Uterus (tissue), 4 donors: ENCODE results near the gene LMOD3. TPM values are rescaled to one million over a fixed set of nuclear protein-coding genes. Genes with fewer than 3 reads are reported as not detected.

ENCODE experiments used
- DNase-seq, 2 donors: peaks; one replicate each; pipeline ENCODE4 v3.0.0-alpha.2; 2019 to 2020
- H3K27ac ChIP-seq, 2 donors: fragments of 200-600 bp; sonication (generic); 1 replicate in 1 of 2; 2 replicates in 1 of 2; pipeline ENCODE4 v1.5.1; 2016 to 2018
- H3K27me3 ChIP-seq, 2 donors: fragments of 200-600 bp; sonication (generic); one replicate each; pipeline ENCODE4 v1.5.1; 2018 to 2019; ENCODE audit warnings: control low read depth in 1 of 2
- H3K36me3 ChIP-seq, 2 donors: fragments of 200-600 bp; sonication (generic); one replicate each; pipeline ENCODE4 v1.5.1; 2019; ENCODE audit warnings: control low read depth in 1 of 2
- H3K4me1 ChIP-seq, 2 donors: fragments of 200-600 bp; sonication (generic); one replicate each; pipeline ENCODE4 v1.5.1; 2018 to 2019; ENCODE audit warnings: control low read depth in 1 of 2
- H3K4me3 ChIP-seq, 2 donors: fragments of 200-600 bp; sonication (generic); 1 replicate in 1 of 2; 2 replicates in 1 of 2; pipeline ENCODE4 v1.5.1; 2018 to 2019; ENCODE audit warnings: mild to moderate bottlenecking in 1 of 2
- H3K9me3 ChIP-seq, 2 donors: fragments of 200-600 bp; sonication (generic); one replicate each; pipeline ENCODE4 v1.5.1; 2019; ENCODE audit warnings: control low read depth in 1 of 2
- CTCF ChIP-seq, 4 experiments: fragments of 200-600 bp in 2 of 4; fragments of 450-650 bp in 2 of 4; sonication (generic) in 2 of 4; IDR thresholded peaks; one replicate each; pipeline ENCODE4 v1.5.1; 2016 to 2019; ENCODE audit warnings: antibody characterized with exemption in 4 of 4, mild to moderate bottlenecking in 2 of 4, moderate library complexity in 1 of 4
- POLR2A ChIP-seq, 2 donors: fragments of 450-650 bp; IDR thresholded peaks; one replicate each; pipeline ENCODE4 v1.6.1; 2016; ENCODE audit warnings: antibody characterized with exemption in 2 of 2, mild to moderate bottlenecking in 1 of 2, moderate library complexity in 1 of 2
- intact Hi-C: fragments of 100-400 bp; cut with DNase I; formaldehyde crosslinking; loops from one replicate; pipeline ENCODE4 v1.15.1; 2023; ENCODE audit warnings: low total_unique reads
- total RNA-seq, 4 donors: library from RNA; depleted of rRNA in 3 of 4; stranded (reverse); fragments of >200 nt in 3 of 4; gene quantifications; one replicate each; pipeline versions ENCODE4 v1.1.0 to v1.2.4, GENCODE V29; 2014 to 2023
- donor health status: DM: yes; HTN: yes; CAD: no.

Gene LMOD3
- total RNA-seq, 4 donors from 2014 or later: 0.24 TPM; not detected in 3

GRCh38 chr3:69072928-69073327, 49.5 kb downstream of the LMOD3 start:
- H3K9me3 ChIP-seq: no peaks in the 10 kb centered on the region
- peaks cover 0 to 4% of the 10 kb centered on the region in 2 donors for H3K4me1 ChIP-seq
- intact Hi-C loops: no loop called here
- no peak for DNase-seq
- H3K4me3 ChIP-seq: no peak overlapping the region
- H3K36me3 ChIP-seq: no peaks in the 10 kb centered on the region
- H3K27me3 ChIP-seq: no peaks in the 10 kb centered on the region
- TF ChIP-seq CTCF (IDR thresholded peaks at IDR 0.05): no peak
- TF ChIP-seq POLR2A (IDR thresholded peaks at IDR 0.05): no peak
- no peak overlapping the region for H3K27ac ChIP-seq

GRCh38 chr3:69066121-69066520, 56.3 kb downstream of the LMOD3 start:
- Histone ChIP-seq H3K36me3 (no peaks in the 10 kb centered on the region), H3K27me3 (no peaks in the 10 kb centered on the region), H3K9me3 (no peaks in the 10 kb centered on the region), H3K4me1 (no peaks in the 10 kb centered on the region), H3K4me3 (no peak overlapping the region), H3K27ac (no peak overlapping the region)
- intact Hi-C loops: no loop called here
- TF ChIP-seq POLR2A (IDR thresholded peaks at IDR 0.05): no peak
- TF ChIP-seq CTCF (IDR thresholded peaks at IDR 0.05): no peak
- DNase-seq: no peak

- intact Hi-C loops: no loop called here
- TF ChIP-seq CTCF (IDR thresholded peaks at IDR 0.05): no peak
- no peak for TF ChIP-seq POLR2A (IDR thresholded peaks at IDR 0.05)
- no peaks in the 10 kb centered on the region for H3K36me3 ChIP-seq
- H3K9me3 ChIP-seq: no peaks in the 10 kb centered on the region
- H3K4me1 ChIP-seq: no peaks in the 10 kb centered on the region
- no peak overlapping the region for H3K4me3 ChIP-seq
- no peak for DNase-seq
- H3K27ac ChIP-seq: no peak overlapping the region
- H3K27me3 ChIP-seq: no peaks in the 10 kb centered on the region
These were observed 57.0 kb downstream of the LMOD3 start for GRCh38 chr3:69065318-69065964.

- intact Hi-C loops: no loop called here
These were observed 58.8 kb downstream of the LMOD3 start for GRCh38 chr3:69063636-69064035.

GRCh38 chr3:69059688-69060087, 62.7 kb downstream of the LMOD3 start:
- H3K36me3 ChIP-seq: no peaks in the 10 kb centered on the region

More at GRCh38 chr3:69063636-69064035, 58.8 kb downstream of the LMOD3 start:
- no peaks in the 10 kb centered on the region for H3K36me3 ChIP-seq
- H3K4me1 ChIP-seq: no peaks in the 10 kb centered on the region
- DNase-seq: no peak
- no peak overlapping the region for H3K4me3 ChIP-seq
- no peaks in the 10 kb centered on the region for H3K9me3 ChIP-seq
- TF ChIP-seq POLR2A (IDR thresholded peaks at IDR 0.05): no peak
- TF ChIP-seq CTCF (IDR thresholded peaks at IDR 0.05): no peak
- no peaks in the 10 kb centered on the region for H3K27me3 ChIP-seq
- H3K27ac ChIP-seq: no peak overlapping the region

More at GRCh38 chr3:69059688-69060087, 62.7 kb downstream of the LMOD3 start:
- Histone ChIP-seq H3K4me1 (no peaks in the 10 kb centered on the region), H3K27me3 (no peaks in the 10 kb centered on the region), H3K9me3 (no peaks in the 10 kb centered on the region), H3K4me3 (no peak overlapping the region), H3K27ac (no peak overlapping the region)
- no peak for DNase-seq
- intact Hi-C loops: no loop called here
- TF ChIP-seq CTCF (IDR thresholded peaks at IDR 0.05) (no peak), POLR2A (IDR thresholded peaks at IDR 0.05) (no peak)
